ENCODE results near the gene MDGA2.
"Not testable (repeated sequence)": the region's sequence is repeated elsewhere in the genome, so short reads cannot be mapped to it uniquely, and the experiment has no call there.

The MDGA2 gene

DNA sequence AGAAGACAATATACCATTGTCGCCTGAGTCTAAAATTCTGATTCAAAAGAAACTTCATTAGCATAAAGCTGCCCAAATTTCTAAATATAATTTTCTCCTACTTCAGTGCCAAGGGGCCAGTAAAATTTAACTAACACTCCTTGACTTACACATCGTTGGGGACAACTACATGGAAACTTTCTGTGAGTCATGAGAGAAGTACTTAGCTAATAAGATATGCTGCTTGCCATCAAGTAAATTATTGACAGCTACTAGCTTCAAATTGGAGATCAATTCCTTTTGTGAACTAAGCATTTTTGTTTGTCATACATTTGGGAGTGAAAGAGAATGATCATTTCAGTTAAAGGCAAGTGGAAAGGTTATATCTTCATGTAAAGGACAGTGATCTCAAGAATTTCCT lies 373.3 kb downstream of the MDGA2 start:
- DNase-seq: no peak

DNA sequence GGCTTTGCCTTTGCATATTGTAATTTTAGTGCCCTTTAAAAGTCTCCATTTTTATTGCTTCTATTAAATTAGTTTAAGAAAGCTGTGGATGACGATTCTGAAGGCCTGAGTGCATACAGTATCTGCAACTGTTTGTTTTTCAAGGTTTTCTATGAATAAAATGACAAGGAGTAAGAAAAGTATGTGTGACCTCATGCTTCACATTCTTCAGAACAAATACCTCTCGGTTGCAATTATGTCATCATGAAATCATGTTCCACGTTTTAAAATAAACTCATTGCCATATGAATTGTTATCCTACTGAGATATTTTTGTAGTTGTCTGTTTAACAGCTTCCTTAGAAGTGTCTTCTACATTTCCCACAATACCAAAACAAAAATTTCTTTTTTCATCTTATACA lies 374.6 kb downstream of the MDGA2 start:
- no peak for DNase-seq

DNA sequence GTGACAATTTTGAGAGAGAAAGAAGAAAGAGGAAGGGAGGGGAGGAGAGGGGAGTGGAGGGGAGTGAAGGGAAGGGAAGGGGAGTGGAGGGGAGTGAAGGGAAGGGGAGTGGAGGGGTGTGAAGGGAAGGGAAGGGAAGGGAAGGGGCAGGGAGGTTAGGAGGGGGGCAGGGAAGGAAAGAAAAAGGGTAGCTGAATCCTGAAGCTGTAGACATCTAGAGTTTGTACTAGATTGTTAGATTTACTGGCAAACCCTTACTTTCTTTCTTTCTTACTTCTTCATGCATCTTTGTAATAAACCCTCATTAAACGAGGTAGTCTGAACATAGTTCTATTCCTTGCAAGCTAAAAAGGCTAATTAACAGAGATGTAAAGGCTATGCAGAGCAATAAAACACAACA lies 378.0 kb downstream of the MDGA2 start:
- DNase-seq: no peak

DNA sequence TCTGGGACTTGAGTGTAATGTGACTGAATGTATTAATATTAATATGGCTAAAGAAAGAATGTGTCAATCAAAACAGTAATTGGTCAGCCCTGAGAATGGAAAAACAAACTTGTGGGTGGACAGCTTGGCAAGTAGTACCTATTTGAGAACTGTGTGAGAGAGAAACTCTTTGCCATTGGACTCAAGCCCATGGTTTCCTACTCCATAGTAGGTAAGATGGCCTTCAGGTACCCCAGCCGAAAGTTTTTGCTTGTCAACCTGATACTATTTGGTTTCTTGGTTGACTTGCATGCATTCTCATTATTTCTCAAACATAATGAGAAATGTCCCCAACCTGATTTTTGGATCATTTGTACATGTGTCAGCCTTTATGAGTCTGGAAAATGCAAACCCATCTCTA lies 391.1 kb downstream of the MDGA2 start:
- DNase-seq: no peak

DNA sequence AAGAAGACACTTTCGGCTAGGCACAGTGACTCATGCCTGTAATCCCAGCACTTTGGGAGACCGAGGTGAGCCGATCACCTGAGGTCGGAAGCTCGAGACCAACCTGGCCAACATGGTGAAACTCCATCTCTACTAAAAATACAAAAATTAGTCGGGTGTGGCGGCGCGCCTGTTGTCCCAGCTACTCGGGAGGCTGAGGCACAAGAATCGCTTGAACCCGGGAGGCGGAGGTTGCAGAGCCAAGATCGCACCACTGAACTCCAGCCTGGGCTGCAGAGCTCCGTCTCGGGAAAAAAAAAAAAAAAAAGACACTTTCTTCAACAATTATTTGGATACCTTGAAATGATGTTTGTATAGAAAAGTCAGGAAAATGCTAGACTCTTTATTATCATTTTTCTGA lies 393.6 kb downstream of the MDGA2 start:
- DNase-seq: not testable (repeated sequence)

DNA sequence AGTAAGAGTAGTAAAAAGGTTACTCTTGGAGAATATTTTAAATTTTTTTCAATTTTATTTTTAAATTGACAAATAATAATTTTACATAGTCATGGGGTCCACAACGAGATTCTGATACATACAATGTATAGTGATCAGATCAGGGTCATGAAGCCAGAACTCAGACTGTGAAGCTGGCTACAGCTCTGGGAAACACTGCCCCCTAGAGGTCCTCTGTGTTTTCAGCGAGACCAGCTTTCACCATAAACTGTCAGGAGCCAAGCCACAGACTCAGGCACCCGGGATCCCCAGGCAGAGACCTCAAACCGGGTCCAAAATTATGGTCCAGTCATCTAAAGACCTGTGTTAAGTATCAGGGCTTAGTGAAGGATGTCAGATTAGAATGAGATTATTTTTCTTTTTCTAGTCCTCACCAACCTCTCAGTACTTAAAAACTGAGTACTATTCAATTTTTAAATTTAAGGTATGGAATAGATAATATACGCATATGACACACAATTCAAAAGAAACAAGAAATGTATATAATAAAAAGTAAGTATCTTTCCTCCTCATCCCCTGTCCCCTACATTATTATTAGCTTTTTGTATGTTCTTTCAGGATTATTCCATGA lies 397.1 kb downstream of the MDGA2 start:
- DNase-seq: peak; percentile 48 to 63

DNA sequence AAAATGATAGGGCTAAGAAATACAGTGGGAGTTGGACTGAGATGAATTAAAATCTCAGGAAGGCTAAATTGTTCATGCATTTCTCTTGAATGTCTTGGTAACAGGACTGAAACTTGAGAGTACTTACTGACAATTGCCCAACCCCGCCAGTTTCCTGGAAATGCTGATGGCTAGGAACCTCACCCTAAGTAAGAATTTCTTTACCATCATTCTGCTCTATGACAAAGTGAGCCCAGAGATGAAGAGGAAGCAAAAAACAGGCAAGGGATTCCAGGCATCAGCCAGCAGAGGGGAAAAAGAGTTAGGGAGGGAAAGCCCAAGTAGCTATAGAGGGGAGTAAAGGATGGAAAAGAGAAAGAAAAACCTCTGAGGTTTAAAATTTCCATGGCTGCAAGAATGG lies 397.7 kb downstream of the MDGA2 start:
- DNase-seq: peak; percentile 26 to 43

DNA sequence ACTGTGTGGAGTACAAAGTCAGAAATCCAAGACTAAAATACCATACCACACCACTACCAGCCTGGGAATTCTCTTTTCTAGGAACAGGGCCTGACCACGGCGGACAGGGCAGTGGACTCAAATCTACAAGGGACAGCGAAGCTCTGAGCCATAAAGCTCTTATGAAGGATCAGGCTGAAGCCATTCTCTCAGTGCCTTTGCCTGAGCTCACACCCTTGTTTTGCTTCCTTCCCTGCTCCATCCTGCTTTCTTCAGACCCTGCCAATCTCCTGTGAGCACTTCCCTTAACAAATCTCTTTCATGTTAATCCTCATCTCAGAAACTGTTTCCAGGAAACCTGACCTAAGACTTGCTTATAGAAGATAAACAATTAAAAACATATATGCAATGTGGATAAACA lies 398.5 kb downstream of the MDGA2 start:
- no peak for DNase-seq

DNA sequence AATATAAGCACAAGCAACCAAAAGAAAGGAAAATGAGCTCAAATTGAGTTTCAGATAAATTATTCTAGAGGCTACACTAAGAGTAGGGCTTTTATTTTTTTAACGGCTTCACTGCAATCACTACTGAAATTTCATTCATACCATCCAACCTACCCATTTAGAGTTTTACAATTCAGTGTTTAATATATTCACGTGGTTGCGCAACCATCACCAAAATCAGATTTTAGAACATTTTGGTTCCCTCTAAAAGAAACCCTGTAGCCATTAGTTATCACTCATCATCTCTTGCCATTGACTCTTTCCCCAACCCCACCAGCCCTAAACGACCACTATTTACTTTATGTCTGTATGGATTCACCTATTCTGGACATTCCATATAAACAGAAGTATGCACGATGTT lies 401.5 kb downstream of the MDGA2 start:
- no peak for DNase-seq

DNA sequence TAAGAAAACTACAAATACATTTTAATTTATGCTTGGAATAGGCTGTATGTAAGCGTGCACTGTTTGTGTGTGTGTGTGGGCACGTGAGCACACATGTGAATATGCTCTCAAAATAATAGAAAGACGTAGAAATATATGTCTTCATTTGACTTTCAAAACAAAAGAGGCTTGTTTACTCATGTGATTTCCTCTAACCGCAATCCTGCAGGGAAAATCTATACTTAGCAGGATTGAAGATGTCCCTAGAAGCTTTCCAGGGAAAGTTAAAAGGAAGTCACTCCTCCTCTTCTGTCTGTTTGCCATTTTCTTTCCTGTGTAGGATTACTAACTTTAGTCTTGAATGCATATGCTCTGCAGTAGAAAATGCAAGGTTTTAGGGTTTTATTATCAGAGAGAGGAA lies 404.7 kb downstream of the MDGA2 start:
- no peak for DNase-seq

DNA sequence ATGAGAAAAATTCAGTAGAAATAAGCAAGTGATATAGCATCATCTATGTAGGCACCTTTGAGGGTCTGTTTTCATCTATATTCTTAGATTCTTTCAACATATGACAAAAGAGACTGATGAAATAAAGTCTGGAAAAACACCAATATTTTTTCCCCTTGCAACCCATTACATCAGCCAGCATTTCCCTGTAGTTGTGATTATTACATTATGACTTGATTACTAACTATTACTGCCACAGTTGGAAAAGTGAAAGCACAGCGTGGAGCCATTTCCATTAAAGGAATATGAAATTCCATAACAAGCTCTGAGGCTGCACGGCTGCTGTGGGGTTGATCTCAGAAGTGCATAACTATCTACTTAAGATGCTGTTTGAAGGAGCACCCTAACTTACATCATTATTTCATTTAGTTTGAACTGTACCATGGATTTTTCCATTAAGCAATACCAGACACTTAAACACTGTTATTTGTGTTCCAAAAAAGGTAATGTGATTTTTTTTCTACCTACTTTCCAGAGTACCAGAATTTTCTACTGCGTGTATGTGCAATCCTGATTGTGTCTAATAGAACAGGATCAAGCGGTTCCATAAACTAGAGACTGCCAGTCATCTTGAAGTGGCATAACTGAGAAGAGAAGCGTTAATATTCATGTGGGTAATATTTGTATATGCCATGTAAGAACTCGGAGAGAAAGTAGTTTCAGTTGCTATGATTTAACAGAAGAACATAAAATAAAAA lies 405.5 kb downstream of the MDGA2 start:
- DNase-seq: no peak

DNA sequence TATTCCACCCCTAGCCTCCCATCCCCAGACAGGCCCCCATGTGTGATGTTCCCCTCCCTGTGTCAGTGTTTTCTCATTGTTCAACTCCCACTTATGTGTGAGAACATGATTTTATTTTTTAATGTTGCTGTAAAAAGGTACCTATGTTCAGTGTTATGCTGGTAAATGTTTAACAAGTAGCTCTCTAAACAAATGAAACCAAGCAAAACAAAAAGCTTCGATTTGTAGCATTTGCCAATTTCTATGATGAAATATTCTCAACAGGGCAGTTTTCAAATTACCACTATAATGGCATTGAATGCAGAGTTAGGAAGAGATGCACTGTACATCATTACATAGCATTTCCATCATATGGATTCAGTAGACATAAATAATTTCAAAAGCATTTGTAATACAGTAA lies 410.6 kb downstream of the MDGA2 start:
- no peak for DNase-seq

DNA sequence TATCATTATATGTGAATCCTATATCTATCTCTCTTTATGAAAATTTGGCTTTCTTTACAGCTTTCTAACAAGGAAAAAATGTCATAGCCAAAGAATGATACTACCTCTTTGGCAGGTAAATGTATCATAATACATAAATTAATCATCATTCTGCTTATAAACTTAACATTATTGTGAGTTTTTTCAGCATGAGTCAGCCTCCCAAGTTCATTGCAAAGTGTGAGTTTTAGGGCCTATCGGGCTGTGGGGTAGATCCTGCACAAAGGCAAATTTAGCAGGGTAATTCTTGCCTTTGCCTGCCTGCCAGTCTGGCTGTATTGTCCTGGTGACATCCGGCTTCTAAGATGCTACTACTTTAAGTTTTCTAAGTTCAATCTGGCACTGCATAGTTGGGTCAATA lies 412.6 kb downstream of the MDGA2 start:
- no peak for DNase-seq

DNA sequence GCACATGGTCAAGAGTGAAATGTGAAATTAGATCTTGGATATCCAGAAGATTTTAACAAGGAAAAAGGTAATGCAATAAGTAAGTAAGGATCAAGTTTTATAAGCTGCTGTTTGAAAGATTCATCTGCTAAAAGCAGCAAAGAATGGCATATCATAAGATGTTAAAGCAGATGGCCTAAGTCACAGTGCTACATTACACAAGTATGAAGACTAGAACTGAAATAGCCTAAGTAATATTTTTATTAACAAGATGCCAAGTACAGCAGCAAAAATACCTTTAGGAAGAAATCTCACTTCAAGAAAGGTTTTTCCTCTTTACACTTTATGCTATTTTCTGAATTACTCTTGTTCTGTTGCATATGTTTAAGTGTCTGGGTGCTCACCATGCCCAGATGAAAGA lies 414.1 kb downstream of the MDGA2 start:
- no peak for DNase-seq

DNA sequence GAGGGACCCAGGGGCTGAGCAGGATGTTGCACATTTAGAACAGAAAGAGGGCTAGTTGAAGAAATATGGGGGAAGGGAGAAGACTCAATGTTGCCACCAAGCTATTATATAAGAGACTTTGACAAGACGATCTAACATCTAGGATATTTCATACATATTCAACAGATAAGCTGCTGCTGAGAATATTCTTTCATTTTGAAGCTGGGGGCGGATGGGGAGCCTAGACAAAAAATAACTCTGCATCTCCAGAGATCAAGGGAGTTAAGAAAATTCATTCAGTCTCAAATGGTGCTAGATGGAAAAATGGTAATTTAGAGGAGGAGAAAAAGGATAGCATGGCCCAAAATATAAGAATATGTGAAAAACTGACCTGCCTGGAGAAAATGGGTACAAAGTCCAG lies 415.6 kb downstream of the MDGA2 start:
- DNase-seq: no peak

DNA sequence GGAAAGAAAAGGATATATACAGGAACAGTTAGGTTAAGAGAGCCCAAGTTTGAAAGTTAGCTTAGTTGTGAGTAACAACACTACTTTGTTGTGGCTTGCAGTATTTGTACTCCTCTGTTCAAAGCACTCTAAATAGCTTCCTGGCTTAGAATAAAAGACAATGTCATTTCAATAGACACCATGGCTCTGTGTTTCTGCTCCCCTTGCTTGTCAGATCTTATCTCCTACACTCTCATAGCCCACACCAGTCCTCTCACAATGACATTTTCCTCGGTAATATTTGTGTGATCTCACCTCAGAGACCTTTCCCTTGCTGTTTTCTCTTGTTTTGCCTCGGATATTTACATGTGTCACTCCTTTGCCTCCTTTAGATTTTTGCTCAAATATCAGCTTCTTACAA lies 418.4 kb downstream of the MDGA2 start:
- DNase-seq: no peak

DNA sequence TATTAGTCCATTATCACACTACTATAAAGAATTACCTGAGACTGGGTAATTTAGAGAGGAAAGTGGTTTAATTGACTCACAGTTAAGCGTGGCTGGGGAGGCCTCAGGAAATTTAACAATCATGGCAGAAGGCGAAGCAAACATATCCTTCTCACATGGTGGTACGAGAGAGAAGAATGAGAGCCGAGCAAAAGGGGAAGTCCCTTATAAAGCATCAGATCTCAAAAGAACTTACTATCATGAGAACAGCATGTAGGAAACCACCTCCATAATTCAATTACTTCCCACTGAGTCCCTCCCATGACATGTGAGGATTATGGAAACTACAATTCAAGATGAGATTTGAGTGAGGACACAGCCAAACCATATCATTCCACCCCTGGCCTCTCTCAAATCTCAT lies 422.6 kb downstream of the MDGA2 start:
- no peak for DNase-seq

DNA sequence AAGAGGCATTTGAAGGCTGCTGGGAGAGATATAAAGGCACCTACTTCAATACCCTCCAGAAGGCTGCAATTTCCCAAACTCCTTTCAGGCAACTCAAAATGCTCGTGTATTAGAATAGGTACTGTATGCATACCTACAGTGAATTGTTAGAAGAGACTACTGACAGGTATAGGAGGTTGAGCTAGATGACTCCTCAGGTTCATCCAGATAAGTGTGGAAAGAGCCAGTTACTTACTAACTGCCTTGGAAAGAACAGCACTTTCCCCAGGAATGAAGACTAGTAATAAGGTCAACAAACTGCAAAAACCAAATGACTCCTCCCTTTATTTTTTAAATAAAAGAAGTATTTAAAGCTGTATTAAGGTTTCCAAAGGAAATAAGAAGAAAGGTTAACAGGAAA lies 429.0 kb downstream of the MDGA2 start:
- DNase-seq: no peak

DNA sequence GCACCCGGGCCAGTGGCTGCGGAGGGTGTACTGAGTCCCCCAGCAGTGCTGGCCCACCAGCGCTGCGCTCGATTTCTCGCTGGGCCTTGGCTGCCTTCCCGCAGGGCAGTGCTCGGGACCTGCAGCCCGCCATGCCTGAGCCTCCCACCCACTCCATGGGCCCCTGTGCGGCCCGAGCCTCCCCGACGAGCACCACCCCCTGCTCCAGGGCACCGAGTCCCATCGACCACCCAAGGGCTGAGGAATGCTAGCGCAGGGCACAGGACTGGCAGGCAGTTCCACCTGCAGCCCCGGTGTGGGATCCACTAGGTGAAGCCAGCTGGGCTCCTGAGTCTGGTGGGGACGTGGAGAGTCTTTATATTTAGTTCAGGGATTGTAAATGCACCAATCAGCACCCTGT lies 432.8 kb downstream of the MDGA2 start:
- DNase-seq: not testable (repeated sequence)

DNA sequence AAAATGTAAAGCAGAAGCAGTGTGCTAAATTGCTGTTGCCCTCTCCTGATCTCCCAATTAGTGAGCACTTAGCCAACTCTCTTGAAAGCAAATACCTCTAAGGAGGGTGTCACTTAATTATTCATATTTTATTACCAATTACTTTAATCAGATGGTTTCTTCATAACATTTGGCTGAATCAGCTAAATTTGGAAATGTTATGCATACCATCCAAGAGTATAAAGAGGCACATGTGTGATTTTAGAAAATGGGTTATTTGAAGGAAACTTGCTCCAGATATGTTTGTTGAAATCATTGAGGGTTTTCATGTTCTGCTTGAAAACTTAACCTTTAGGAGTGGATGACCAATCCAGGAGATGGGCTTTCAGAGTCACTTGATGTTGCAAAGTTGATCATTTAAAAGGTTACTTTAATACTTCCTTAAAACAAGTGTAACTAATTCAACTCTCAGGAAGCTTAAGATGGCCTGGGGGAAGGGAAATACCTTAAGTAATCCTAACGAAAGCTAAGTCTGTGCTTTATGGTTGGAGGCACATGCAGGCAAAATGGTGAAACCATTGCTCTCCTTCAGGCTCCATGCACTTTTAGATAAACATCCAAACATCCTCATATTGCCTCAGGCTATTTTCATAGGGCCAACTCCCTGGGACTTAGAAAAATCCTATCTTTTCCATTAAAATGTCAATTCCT lies 434.5 kb downstream of the MDGA2 start:
- DNase-seq: peak; percentile 65 to 75

DNA sequence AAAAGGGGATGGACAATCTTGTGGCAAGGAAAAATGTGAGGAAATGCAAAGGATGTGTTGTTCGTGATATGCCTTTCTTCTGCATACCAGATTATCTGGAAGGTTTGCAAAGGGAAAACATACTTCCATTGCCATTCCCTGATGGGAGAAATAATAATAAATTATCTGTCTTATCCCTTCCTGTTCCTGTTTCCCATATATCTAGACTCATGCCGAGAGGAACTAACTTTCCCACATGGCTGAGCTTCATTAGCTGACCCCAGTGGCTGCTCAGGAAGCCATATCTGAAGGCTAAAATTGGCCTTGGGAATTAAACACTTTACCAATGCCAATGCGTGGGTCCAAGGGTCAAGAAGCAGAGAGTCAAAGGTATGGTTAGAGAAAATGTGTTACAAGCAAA lies 439.8 kb downstream of the MDGA2 start:
- DNase-seq: no peak

DNA sequence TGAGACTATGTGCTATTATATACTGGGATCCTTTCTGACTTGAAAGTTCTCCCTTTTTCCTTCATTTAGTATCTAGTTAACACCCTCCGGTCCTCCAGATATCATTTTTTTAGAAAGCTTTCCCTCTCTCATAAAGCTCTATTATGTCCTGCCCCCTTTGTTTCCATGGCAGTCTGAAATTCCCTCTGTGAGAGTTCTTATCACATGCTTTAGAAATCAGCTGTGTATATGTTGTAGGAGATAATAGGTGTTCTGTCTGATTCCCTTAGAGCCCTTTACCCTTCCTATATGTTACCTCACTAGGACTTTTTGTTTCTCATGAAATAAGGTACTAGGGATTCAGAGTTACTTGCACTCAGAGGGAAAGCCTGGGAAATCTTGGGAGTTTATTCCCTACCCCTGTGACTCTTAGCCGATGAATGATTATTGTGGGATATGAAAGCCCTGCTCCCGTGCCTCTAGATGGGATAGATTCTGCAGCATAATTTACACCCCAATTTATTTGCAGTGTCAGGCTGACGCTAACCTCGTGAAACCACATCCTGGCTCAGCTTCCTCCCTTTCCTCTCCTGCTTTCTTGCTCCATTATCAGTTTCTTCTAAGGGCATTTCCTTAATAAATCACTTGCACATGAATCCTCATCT lies 448.4 kb downstream of the MDGA2 start:
- DNase-seq: peak; percentile 67 to 72

DNA sequence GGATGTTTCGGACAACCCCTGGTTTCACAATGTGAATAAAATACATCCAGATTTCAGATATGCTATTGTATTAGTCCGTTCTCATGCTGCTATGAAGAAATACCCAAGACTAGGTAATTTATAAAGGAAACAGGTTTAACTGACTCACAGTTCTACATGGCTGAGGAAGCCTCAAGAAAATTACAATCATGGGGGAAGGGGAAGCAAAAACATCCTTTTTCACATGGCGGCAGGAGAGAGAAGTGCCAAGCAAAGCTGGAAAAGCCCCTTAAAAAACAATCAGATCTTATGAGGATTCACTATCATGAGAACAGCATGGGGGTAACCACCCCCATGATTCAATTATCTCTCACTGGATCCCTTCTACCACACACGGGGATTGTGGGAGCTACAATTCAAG lies 451.7 kb downstream of the MDGA2 start:
- no peak for DNase-seq

DNA sequence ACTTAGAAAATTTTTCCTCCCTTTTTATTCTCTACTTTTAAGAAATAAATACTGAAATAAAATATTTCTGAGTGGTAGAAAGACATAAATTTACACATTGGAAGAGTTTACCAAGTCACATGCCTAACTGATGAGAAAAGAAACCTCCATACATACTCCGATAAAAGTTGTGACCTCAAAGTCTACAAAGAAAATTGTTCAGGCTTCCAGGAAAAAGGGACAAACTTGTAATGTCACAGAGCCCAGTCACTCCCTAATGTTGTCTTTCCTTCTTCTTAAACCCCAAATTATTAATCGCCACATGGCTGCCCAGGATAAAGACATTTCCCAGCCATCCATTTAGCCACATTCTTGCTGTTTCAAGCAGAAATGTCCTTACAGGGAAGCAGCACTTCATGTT lies 455.3 kb downstream of the MDGA2 start:
- DNase-seq: no peak

Data from AML-193 (cell line).